G401 (cell line): ENCODE measurements around the gene TSC22D2. TPM values are rescaled to one million over a fixed set of nuclear protein-coding genes. Genes with fewer than 3 reads are reported as not detected.

Source experiments
- DNase-seq: peaks from one replicate; pipeline ENCODE4 v3.0.0-alpha.2; 2015; ENCODE audit warnings: low spot score
- in situ Hi-C: cut with HindIII; loops from 2 replicates; pipeline ENCODE4 v1.10.0; 2016; ENCODE audit warnings: low sequenced_read_pairs, mixed read lengths
- total RNA-seq: library from RNA; depleted of rRNA; stranded (reverse); fragments of >200 nt; shearing (Covaris generic); gene quantifications from 2 replicates; pipeline ENCODE4 v1.2.3, GENCODE V29; 2014

The TSC22D2 gene
- total RNA-seq, 1 experiment from 2014 or later = 10.4 TPM

GRCh38 chr3:150384296-150385212 is 23.5 kb upstream of the TSC22D2 start:
- in situ Hi-C loops = no loop called here
- peak; percentile 12 for DNase-seq

GRCh38 chr3:150385296-150386242 is 22.5 kb upstream of the TSC22D2 start:
- in situ Hi-C loops = no loop called here
- DNase-seq = no peak

GRCh38 chr3:150388498-150389418 is 19.3 kb upstream of the TSC22D2 start:
- in situ Hi-C loops = no loop called here
- no peak for DNase-seq

- in situ Hi-C loops = no loop called here
- no peak for DNase-seq
Measured at GRCh38 chr3:150390087-150390486, 18.0 kb upstream of the TSC22D2 start.

GRCh38 chr3:150391161-150391560 is 16.9 kb upstream of the TSC22D2 start:
- no peak for DNase-seq
- in situ Hi-C loops = no loop called here

- in situ Hi-C loops = no loop called here
- DNase-seq = no peak
Measured at GRCh38 chr3:150393745-150394144, 14.4 kb upstream of the TSC22D2 start.

- DNase-seq = no peak
- in situ Hi-C loops = no loop called here
Measured at GRCh38 chr3:150394606-150395005, 13.5 kb upstream of the TSC22D2 start.

- DNase-seq = no peak
- in situ Hi-C loops = no loop called here
Measured at GRCh38 chr3:150396491-150396890, 11.6 kb upstream of the TSC22D2 start.

GRCh38 chr3:150396956-150397550 is 11.0 kb upstream of the TSC22D2 start:
- no peak for DNase-seq
- in situ Hi-C loops = no loop called here

- DNase-seq = no peak
- in situ Hi-C loops = no loop called here
Measured at GRCh38 chr3:150399060-150399459, 9.0 kb upstream of the TSC22D2 start.

- in situ Hi-C loops = no loop called here
Measured at GRCh38 chr3:150401285-150401684, 6.8 kb upstream of the TSC22D2 start.

GRCh38 chr3:150402217-150402616 is 5.9 kb upstream of the TSC22D2 start:
- in situ Hi-C loops = no loop called here
- no peak for DNase-seq

More at GRCh38 chr3:150401285-150401684, 6.8 kb upstream of the TSC22D2 start:
- no peak for DNase-seq

- no peak for DNase-seq
- in situ Hi-C loops = no loop called here
Measured at GRCh38 chr3:150404023-150404422, 4.1 kb upstream of the TSC22D2 start.

- DNase-seq = no peak
- in situ Hi-C loops = no loop called here
Measured at GRCh38 chr3:150407051-150407807, 869 bp upstream of the TSC22D2 start.

GRCh38 chr3:150407808-150408220 is 284 bp upstream of the TSC22D2 start:
- in situ Hi-C loops = no loop called here
- no peak for DNase-seq

GRCh38 chr3:150409125-150409511 is 1.0 kb downstream of the TSC22D2 start:
- DNase-seq = no peak
- in situ Hi-C loops = no loop called here

- in situ Hi-C loops = no loop called here
- DNase-seq = peak; percentile 59
Measured at GRCh38 chr3:150409512-150410310, 1.6 kb downstream of the TSC22D2 start.
